Neural crest cell (in vitro differentiated cells): ENCODE data around the gene PEX11G. TPM values are rescaled to one million over a fixed set of nuclear protein-coding genes. Genes with fewer than 3 reads are reported as not detected.

Source experiments
- DNase-seq: peaks from one replicate; pipeline ENCODE4 v3.0.0; 2021; ENCODE audit warnings: low read depth, mixed read lengths, low spot score
- H3K27ac Mint-ChIP-seq: one replicate; pipeline ENCODE4 v1.8.0; 2021; ENCODE audit warnings: mild to moderate bottlenecking, mixed read lengths; ENCODE audit not compliant: unreplicated experiment
- H3K27me3 Mint-ChIP-seq: 2 replicates; pipeline ENCODE4 v1.8.0; 2021; ENCODE audit warnings: low read depth, mild to moderate bottlenecking, mixed read lengths
- H3K36me3 Mint-ChIP-seq: 2 replicates; pipeline ENCODE4 v1.8.0; 2021; ENCODE audit warnings: low read depth, mild to moderate bottlenecking, mixed read lengths
- H3K4me1 Mint-ChIP-seq: 2 replicates; pipeline ENCODE4 v1.8.0; 2021; ENCODE audit warnings: mixed read lengths
- H3K4me3 Mint-ChIP-seq: one replicate; pipeline ENCODE4 v1.8.0; 2021; ENCODE audit warnings: mild to moderate bottlenecking, mixed read lengths
- H3K9me3 Mint-ChIP-seq: 2 replicates; pipeline ENCODE4 v1.8.0; 2021; ENCODE audit warnings: mixed read lengths
- CTCF ChIP-seq: fragments of 200-600 bp; sonication (generic); conservative IDR thresholded peaks from 2 replicates; pipeline ENCODE4 v1.5.0; 2021; ENCODE audit warnings: antibody characterized with exemption, mild to moderate bottlenecking
- total RNA-seq: library from RNA; stranded (reverse); gene quantifications from 2 replicates; pipeline ENCODE4 v1.2.1, GENCODE V29; 2021

PEX11G gene
- total RNA-seq, 1 donor from 2014 or later: 3.4 TPM

GRCh38 chr19:7527516-7528191 is 38.8 kb upstream of the PEX11G start:
- Mint-ChIP-seq H3K27ac (no peak overlapping the region), H3K4me1 (peaks cover 3% of the 10 kb centered on the region), H3K4me3 (no peak overlapping the region), H3K9me3 (no peaks in the 10 kb centered on the region), H3K36me3 (no peaks in the 10 kb centered on the region), H3K27me3 (no peaks in the 10 kb centered on the region)
- DNase-seq: no peak
- TF ChIP-seq CTCF: no peak

GRCh38 chr19:7526059-7526929 is 37.5 kb upstream of the PEX11G start:
- H3K4me1 Mint-ChIP-seq: peaks cover 14% of the 10 kb centered on the region
- H3K4me3 Mint-ChIP-seq: peak overlapping the region; percentile 29
- no peaks in the 10 kb centered on the region for H3K36me3 Mint-ChIP-seq
- DNase-seq: no peak
- H3K27me3 Mint-ChIP-seq: peaks cover 5% of the 10 kb centered on the region
- TF ChIP-seq CTCF: no peak
- no peaks in the 10 kb centered on the region for H3K9me3 Mint-ChIP-seq
- H3K27ac Mint-ChIP-seq: no peak overlapping the region

- peaks cover 5% of the 10 kb centered on the region for H3K27me3 Mint-ChIP-seq
- no peak for TF ChIP-seq CTCF
- H3K27ac Mint-ChIP-seq: no peak overlapping the region
- H3K9me3 Mint-ChIP-seq: no peaks in the 10 kb centered on the region
- no peak overlapping the region for H3K4me3 Mint-ChIP-seq
- peaks cover 17% of the 10 kb centered on the region for H3K4me1 Mint-ChIP-seq
- DNase-seq: no peak
- H3K36me3 Mint-ChIP-seq: no peaks in the 10 kb centered on the region
Observed at GRCh38 chr19:7524992-7525739, 36.3 kb upstream of the PEX11G start.

GRCh38 chr19:7524523-7524922 is 35.7 kb upstream of the PEX11G start:
- no peak for TF ChIP-seq CTCF
- H3K4me3 Mint-ChIP-seq: peak overlapping the region; percentile 80
- H3K27ac Mint-ChIP-seq: no peak overlapping the region
- DNase-seq: no peak
- H3K36me3 Mint-ChIP-seq: no peaks in the 10 kb centered on the region
- peaks cover 17% of the 10 kb centered on the region for H3K4me1 Mint-ChIP-seq
- H3K27me3 Mint-ChIP-seq: peaks cover 5% of the 10 kb centered on the region
- no peaks in the 10 kb centered on the region for H3K9me3 Mint-ChIP-seq

- peaks cover 17% of the 10 kb centered on the region for H3K4me1 Mint-ChIP-seq
- H3K27ac Mint-ChIP-seq: no peak overlapping the region
- H3K27me3 Mint-ChIP-seq: peaks cover 5% of the 10 kb centered on the region
- H3K4me3 Mint-ChIP-seq: peak overlapping the region; percentile 80
- H3K36me3 Mint-ChIP-seq: peaks cover 4% of the 10 kb centered on the region
- DNase-seq: no peak
- H3K9me3 Mint-ChIP-seq: no peaks in the 10 kb centered on the region
- TF ChIP-seq CTCF: no peak
Observed at GRCh38 chr19:7522923-7523667, 34.3 kb upstream of the PEX11G start.
